ENCODE data around the gene SLC24A5.

SLC24A5 gene

GRCh38 chr15:48109856-48110531 lies 10.8 kb upstream of the SLC24A5 start:
- no peak for DNase-seq (ENCODE audit: low read depth, low spot score)

GRCh38 chr15:48112242-48112641 lies 8.5 kb upstream of the SLC24A5 start:
- no peak for DNase-seq (ENCODE audit: low read depth, low spot score)

- no peak for DNase-seq (ENCODE audit: low read depth, low spot score)
These were observed 1.5 kb upstream of the SLC24A5 start for GRCh38 chr15:48119277-48119676.

- no peak for DNase-seq (ENCODE audit: low read depth, low spot score)
These were observed 1.1 kb downstream of the SLC24A5 start for GRCh38 chr15:48121849-48122248.

- DNase-seq (ENCODE audit: low read depth, low spot score): no peak
These were observed 6.0 kb downstream of the SLC24A5 start for GRCh38 chr15:48126667-48127355.

- no peak for DNase-seq (ENCODE audit: low read depth, low spot score)
These were observed 10.5 kb downstream of the SLC24A5 start for GRCh38 chr15:48131324-48131723.

- DNase-seq (ENCODE audit: low read depth, low spot score): no peak
These were observed 12.1 kb downstream of the SLC24A5 start for GRCh38 chr15:48132874-48133273.

- no peak for DNase-seq (ENCODE audit: low read depth, low spot score)
These were observed 23.1 kb downstream of the SLC24A5 start for GRCh38 chr15:48143856-48144255.

- DNase-seq (ENCODE audit: low read depth, low spot score): no peak
These were observed 24.1 kb downstream of the SLC24A5 start for GRCh38 chr15:48144889-48145288.

- DNase-seq (ENCODE audit: low read depth, low spot score): no peak
These were observed 25.1 kb downstream of the SLC24A5 start for GRCh38 chr15:48145923-48146322.

- DNase-seq (ENCODE audit: low read depth, low spot score): no peak
These were observed 26.6 kb downstream of the SLC24A5 start for GRCh38 chr15:48147358-48147757.

GRCh38 chr15:48149858-48150257 lies 29.1 kb downstream of the SLC24A5 start:
- no peak for DNase-seq (ENCODE audit: low read depth, low spot score)

GRCh38 chr15:48153526-48153925 lies 32.7 kb downstream of the SLC24A5 start:
- DNase-seq (ENCODE audit: low read depth, low spot score): no peak

GRCh38 chr15:48168616-48169015 lies 47.8 kb downstream of the SLC24A5 start:
- no peak for DNase-seq (ENCODE audit: low read depth, low spot score)

- DNase-seq (ENCODE audit: low read depth, low spot score): no peak
These were observed 50.2 kb downstream of the SLC24A5 start for GRCh38 chr15:48170981-48171380.

GRCh38 chr15:48175126-48175525 lies 54.3 kb downstream of the SLC24A5 start:
- no peak for DNase-seq (ENCODE audit: low read depth, low spot score)

GRCh38 chr15:48176112-48176511 lies 55.3 kb downstream of the SLC24A5 start:
- DNase-seq (ENCODE audit: low read depth, low spot score): no peak

GRCh38 chr15:48176957-48177356 lies 56.2 kb downstream of the SLC24A5 start:
- no peak for DNase-seq (ENCODE audit: low read depth, low spot score)

GRCh38 chr15:48177383-48177765 lies 56.6 kb downstream of the SLC24A5 start:
- DNase-seq (ENCODE audit: low read depth, low spot score): no peak

GRCh38 chr15:48177766-48178647 lies 57.2 kb downstream of the SLC24A5 start, which contains the start of gene MYEF2:
Gene MYEF2, minus strand, starts transcription at chr15:48178295. Its CDS starts 58 bp downstream, at chr15:48178237.
- peak; percentile 34 for DNase-seq (ENCODE audit: low read depth, low spot score)

GRCh38 chr15:48178648-48178931 lies 57.8 kb downstream of the SLC24A5 start:
- no peak for DNase-seq (ENCODE audit: low read depth, low spot score)

GRCh38 chr15:48182749-48183148 lies 62.0 kb downstream of the SLC24A5 start:
- DNase-seq (ENCODE audit: low read depth, low spot score): no peak

GRCh38 chr15:48185529-48185928 lies 64.7 kb downstream of the SLC24A5 start:
- DNase-seq (ENCODE audit: low read depth, low spot score): no peak

All from activated naive CD8-positive, alpha-beta T cell treated with anti-CD3 and anti-CD28 coated beads, Interleukin-2, amount 50 U/mL, for 16 hours (primary cell).